Erythroblast (primary cell): ENCODE results near the gene PRKD1.
A peak's percentile ranks its signal among the peaks of the same experiment; 100 is the strongest.

Experiments
- DNase-seq, 2 experiments: peaks; one replicate each; lab custom pipeline; 2025; lab: John Stamatoyannopoulos, UW
- GATA1 ChIP-seq: IDR thresholded peaks from 2 replicates; pipeline ENCODE4 v1.6.1; 2011; ENCODE audit warnings: low read depth, mild to moderate bottlenecking, control low read depth, low read length, moderate library complexity
- POLR2A ChIP-seq: IDR thresholded peaks from 2 replicates; pipeline ENCODE4 v1.6.1; 2011; ENCODE audit warnings: mild to moderate bottlenecking, low read length

The PRKD1 gene

GRCh38 chr14:29558516-29558915, 369.1 kb downstream of the PRKD1 start:
- no peak for DNase-seq
- TF ChIP-seq POLR2A (no peak), GATA1 (no peak)

GRCh38 chr14:29554335-29554734, 373.3 kb downstream of the PRKD1 start:
- DNase-seq: no peak
- TF ChIP-seq POLR2A (no peak), GATA1 (no peak)

GRCh38 chr14:29553427-29553826, 374.2 kb downstream of the PRKD1 start:
- no peak for DNase-seq
- no peak for TF ChIP-seq GATA1
- TF ChIP-seq POLR2A: no peak

GRCh38 chr14:29548948-29549370, 378.7 kb downstream of the PRKD1 start:
- TF ChIP-seq GATA1 (no peak), POLR2A (no peak)
- peak; percentile 18 to 47 for DNase-seq

- no peak for DNase-seq
Observed at GRCh38 chr14:29545714-29546113, 381.9 kb downstream of the PRKD1 start.

GRCh38 chr14:29536886-29537511, 390.6 kb downstream of the PRKD1 start:
- peak; percentile 0 to 14 for DNase-seq
- TF ChIP-seq GATA1 (no peak), POLR2A (no peak)

More at GRCh38 chr14:29545714-29546113, 381.9 kb downstream of the PRKD1 start:
- no peak for TF ChIP-seq POLR2A

- TF ChIP-seq POLR2A (no peak), GATA1 (no peak)
- DNase-seq: peak in 1 of 2 experiments; percentile 3
Observed at GRCh38 chr14:29529418-29529817, 398.2 kb downstream of the PRKD1 start.

GRCh38 chr14:29528889-29529288, 398.8 kb downstream of the PRKD1 start:
- TF ChIP-seq GATA1 (no peak), POLR2A (no peak)
- no peak for DNase-seq

- TF ChIP-seq POLR2A (no peak), GATA1 (no peak)
- no peak for DNase-seq
Observed at GRCh38 chr14:29527286-29527685, 400.4 kb downstream of the PRKD1 start.
